HepG2 (cell line): ENCODE results near the gene BLMH. TPM values are rescaled to one million over a fixed set of nuclear protein-coding genes. Genes with fewer than 3 reads are reported as not detected.

Experiments used
- BATF2 ChIP-seq: sonication (generic); formaldehyde crosslinking; IDR thresholded peaks from 2 replicates; pipeline ENCODE4 v1.8.0; 2022; ENCODE audit warnings: mild to moderate bottlenecking, missing genetic modification reagents, moderate library complexity
- CBX1 ChIP-seq: IDR thresholded peaks from one replicate; pipeline ENCODE4 v1.6.1; 2016; ENCODE audit warnings: antibody characterized with exemption, low read depth
- CREB1 ChIP-seq, 2 experiments: fragments of 450-650 bp in 1 of 2; IDR thresholded peaks; 2 replicates each; pipeline ENCODE4 v1.6.1; 2016 to 2017; ENCODE audit warnings: control low read depth in 1 of 2, mild to moderate bottlenecking in 1 of 2, missing compliant biosample characterization in 1 of 2, missing genetic modification characterization in 1 of 2
- DZIP1 ChIP-seq: sonication (generic); formaldehyde crosslinking; IDR thresholded peaks from 2 replicates; pipeline ENCODE4 v1.5.0; 2020; ENCODE audit warnings: mild to moderate bottlenecking, missing genetic modification reagents
- E2F5 ChIP-seq: sonication (generic); formaldehyde crosslinking; conservative IDR thresholded peaks from 2 replicates; pipeline ENCODE4 v1.4.0; 2020; ENCODE audit warnings: missing genetic modification reagents
- GATAD2A ChIP-seq: IDR thresholded peaks from 2 replicates; pipeline ENCODE4 v1.6.1; 2016
- HOMEZ ChIP-seq: IDR thresholded peaks from 2 replicates; pipeline ENCODE4 v1.6.1; 2016; ENCODE audit warnings: low read depth
- NFIC ChIP-seq: IDR thresholded peaks from 2 replicates; pipeline ENCODE4 v1.6.1; 2012; ENCODE audit warnings: mild to moderate bottlenecking, low read length, inconsistent platforms
- POLR2G ChIP-seq: fragments of 200-400 bp; formaldehyde crosslinking; IDR thresholded peaks from 2 replicates; pipeline ENCODE4 v1.6.1; 2018; ENCODE audit warnings: mild to moderate bottlenecking, low read depth, low read length, moderate library complexity
- SMAD1 ChIP-seq: sonication (generic); formaldehyde crosslinking; IDR thresholded peaks from 2 replicates; pipeline ENCODE4 v1.4.0; 2020; ENCODE audit warnings: missing genetic modification reagents, low read depth, mild to moderate bottlenecking, borderline replicate concordance
- SNAPC4 ChIP-seq: sonication (generic); formaldehyde crosslinking; IDR thresholded peaks from 2 replicates; pipeline ENCODE4 v1.4.0; 2020; ENCODE audit warnings: mild to moderate bottlenecking, missing genetic modification reagents
- THRA ChIP-seq: sonication (generic); formaldehyde crosslinking; IDR thresholded peaks from 2 replicates; pipeline ENCODE4 v1.4.0; 2020; ENCODE audit warnings: missing genetic modification reagents, borderline replicate concordance
- ZBTB43 ChIP-seq: sonication (generic); formaldehyde crosslinking; conservative IDR thresholded peaks from 2 replicates; pipeline ENCODE4 v1.4.0; 2020; ENCODE audit warnings: missing genetic modification reagents
- ZNF143 ChIP-seq: sonication (generic); formaldehyde crosslinking; IDR thresholded peaks from 2 replicates; pipeline ENCODE4 v1.4.0; 2020; ENCODE audit warnings: missing genetic modification reagents
- ZNF879 ChIP-seq: sonication (generic); formaldehyde crosslinking; IDR thresholded peaks from 2 replicates; pipeline ENCODE4 v1.8.1; 2023; ENCODE audit warnings: missing genetic modification reagents
- ZNF891 ChIP-seq: sonication (generic); formaldehyde crosslinking; IDR thresholded peaks from 2 replicates; pipeline ENCODE4 v1.5.0; 2020; ENCODE audit warnings: mild to moderate bottlenecking, missing genetic modification reagents
- polyA plus RNA-seq, 8 experiments: library from polyadenylated mRNA; depleted of rRNA in 3 of 8; stranded (reverse) in 7 of 8; unstranded in 1 of 8; fragments of >200 nt; fragmentation: Illumina TruSeq in 4 of 8; extraction: Trizol in 4 of 8; gene quantifications; 2 replicates each; pipeline versions ENCODE4 v1.2.1 to v1.2.3, GENCODE V29; 2011 to 2016; ENCODE audit warnings: low read depth in 4 of 8, missing spikeins in 1 of 8, mixed read lengths in 1 of 8; ENCODE audit not compliant: insufficient read depth in 1 of 8
- total RNA-seq, 5 experiments: library from RNA; depleted of rRNA; stranded (reverse); fragments of >200 nt; fragmentation: Illumina TruSeq; extraction: Trizol; gene quantifications; 2 replicates each; pipeline ENCODE4 v1.2.3, GENCODE V29; 2016; ENCODE audit warnings: low read depth in 1 of 5

The BLMH gene
- total and polyA plus RNA-seq, 2 of the 13 experiments (the other 11 are each of a cell fraction or from before 2014, with no cell fraction given) = 12.1 to 41.0 TPM

- TF ChIP-seq ZBTB43 (CRISPR knock-in tag) = no peak
- no peak for TF ChIP-seq NFIC
- TF ChIP-seq E2F5 = no peak
- no peak for TF ChIP-seq CBX1
- no peak for TF ChIP-seq POLR2G
- TF ChIP-seq HOMEZ = 0 out of 2 replicates have a peak, but pooled peaks have one; percentile 15
- TF ChIP-seq ZNF143 = no peak
- no peak for TF ChIP-seq SNAPC4 (CRISPR knock-in tag)
- no peak for TF ChIP-seq CREB1 (IDR thresholded peaks at IDR 0.05)
- TF ChIP-seq CREB1 (CRISPR knock-in tag; IDR thresholded peaks at IDR 0.05) = no peak
- TF ChIP-seq BATF2 (CRISPR knock-in tag) = no peak
- 0 out of 2 replicates have a peak, but pooled peaks have one; percentile 15 for TF ChIP-seq GATAD2A
- TF ChIP-seq SMAD1 = no peak
- TF ChIP-seq ZNF879 (CRISPR knock-in tag) = no peak
- TF ChIP-seq ZNF891 (CRISPR knock-in tag) = no peak
- TF ChIP-seq DZIP1 (CRISPR knock-in tag) = no peak
- no peak for TF ChIP-seq THRA (CRISPR knock-in tag)
Measured at GRCh38 chr17:30324723-30325122, 33.0 kb upstream of the BLMH start (continued).
